Measurements from ENCODE around the gene MFGE8. TPM values are rescaled to one million over a fixed set of nuclear protein-coding genes. Genes with fewer than 3 reads are reported as not detected.

MFGE8 gene, protein sequence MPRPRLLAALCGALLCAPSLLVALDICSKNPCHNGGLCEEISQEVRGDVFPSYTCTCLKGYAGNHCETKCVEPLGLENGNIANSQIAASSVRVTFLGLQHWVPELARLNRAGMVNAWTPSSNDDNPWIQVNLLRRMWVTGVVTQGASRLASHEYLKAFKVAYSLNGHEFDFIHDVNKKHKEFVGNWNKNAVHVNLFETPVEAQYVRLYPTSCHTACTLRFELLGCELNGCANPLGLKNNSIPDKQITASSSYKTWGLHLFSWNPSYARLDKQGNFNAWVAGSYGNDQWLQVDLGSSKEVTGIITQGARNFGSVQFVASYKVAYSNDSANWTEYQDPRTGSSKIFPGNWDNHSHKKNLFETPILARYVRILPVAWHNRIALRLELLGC
- 72.9 and 104 TPM in 2 replicates for total RNA-seq

DNA sequence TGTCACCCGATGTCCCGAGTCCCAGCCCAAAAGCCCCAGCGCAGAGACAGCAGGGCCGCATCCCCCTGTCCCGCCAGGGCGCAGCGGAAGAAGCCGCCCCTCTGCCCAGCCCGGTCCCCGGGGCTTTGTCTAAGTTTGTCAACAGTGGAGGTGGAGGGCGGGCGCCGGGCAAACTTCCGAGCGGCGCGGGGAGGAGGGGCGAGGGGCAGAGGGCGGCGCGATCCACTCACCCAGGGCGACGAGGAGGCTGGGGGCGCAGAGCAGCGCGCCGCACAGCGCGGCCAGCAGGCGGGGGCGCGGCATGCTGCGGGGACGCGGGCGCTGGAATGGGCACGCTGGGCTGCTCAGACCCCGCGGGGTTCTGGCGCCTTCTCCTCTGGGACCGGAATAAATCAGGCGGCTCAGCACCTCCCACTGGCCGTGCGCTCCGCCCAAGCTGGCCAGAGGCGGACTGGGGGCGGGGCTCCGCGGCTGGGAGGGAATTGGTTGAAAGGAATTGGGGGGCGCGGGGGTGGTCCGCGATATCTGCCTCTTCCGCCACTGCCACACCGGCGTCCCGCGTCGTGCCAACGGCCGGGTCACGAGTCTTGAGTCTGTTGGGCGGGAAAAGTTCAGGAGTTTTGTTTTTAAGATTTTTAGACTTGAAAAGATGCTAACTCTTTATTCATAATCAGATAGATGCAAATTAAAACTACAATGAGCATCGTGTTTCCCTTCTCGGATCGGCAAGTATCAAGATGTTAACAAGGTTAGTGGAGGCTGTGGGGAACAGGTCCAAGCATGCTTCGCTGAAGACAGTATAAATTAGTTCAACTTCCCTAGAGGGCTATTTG lies at the start of gene MFGE8:
MFGE8 (minus strand) TSS at position 363 of the 833 bp plus-strand sequence; CDS start at position 303, 60 bp downstream.

GRCh38 chr15:88894819-88895767 lies 18.1 kb downstream of the MFGE8 start, which contains the start of gene HAPLN3:
Gene HAPLN3 (minus strand): TSS chr15:88895544. CDS start chr15:88887298, 8,246 bp downstream.

Other genes with a start within 250 kb of the MFGE8 start
- 5.0 and 21.0 TPM in 2 replicates for gene ACAN, start 109.9 kb downstream of the MFGE8 start, total RNA-seq
- 5.2 and 20.6 TPM in 2 replicates for gene HAPLN3, start 17.8 kb downstream of the MFGE8 start, total RNA-seq
- gene ABHD2, start 175.1 kb upstream of the MFGE8 start, total RNA-seq = 112 and 129 TPM in 2 replicates

All from aortic smooth muscle cell (primary cell).